Ureter (tissue), 1 donor: ENCODE data around the gene ATG16L2. TPM values are rescaled to one million over a fixed set of nuclear protein-coding genes. Genes with fewer than 3 reads are reported as not detected.
A peak's percentile ranks its signal among the peaks of the same experiment; 100 is the strongest.
"Not testable (repeated sequence)": the region's sequence is repeated elsewhere in the genome, so short reads cannot be mapped to it uniquely, and the experiment has no call there.

Experiments used
- DNase-seq: peaks from one replicate; pipeline ENCODE4 v3.0.0-alpha.2; 2020; ENCODE audit warnings: low spot score
- total RNA-seq: library from RNA; stranded (reverse); gene quantifications from one replicate; pipeline ENCODE4 v1.2.4, GENCODE V29; 2023
- donor health status: DM: yes; HTN: yes; CAD: no.

ATG16L2 gene
- total RNA-seq, 1 donor from 2014 or later = 39.7 TPM

GRCh38 chr11:72779495-72780128 is 34.6 kb upstream of the ATG16L2 start:
- no peak for DNase-seq

GRCh38 chr11:72780296-72781062 is 33.7 kb upstream of the ATG16L2 start:
- DNase-seq = no peak

DNA sequence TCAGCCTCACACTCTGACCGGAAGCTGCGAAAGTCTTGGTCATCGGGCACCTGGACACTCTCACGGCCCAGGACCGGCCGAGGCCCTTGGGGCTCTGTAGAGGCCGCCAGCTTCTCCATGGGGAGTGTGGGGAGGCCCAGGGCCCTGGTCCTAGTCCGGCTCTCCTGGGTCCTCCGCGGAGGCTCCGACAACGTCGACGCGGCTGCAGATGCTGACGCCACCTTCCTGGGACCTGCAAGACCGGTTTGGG is 33.2 kb upstream of the ATG16L2 start:
- peak; percentile 74 for DNase-seq

GRCh38 chr11:72781313-72782080 is 32.7 kb upstream of the ATG16L2 start:
- DNase-seq = no peak

DNA sequence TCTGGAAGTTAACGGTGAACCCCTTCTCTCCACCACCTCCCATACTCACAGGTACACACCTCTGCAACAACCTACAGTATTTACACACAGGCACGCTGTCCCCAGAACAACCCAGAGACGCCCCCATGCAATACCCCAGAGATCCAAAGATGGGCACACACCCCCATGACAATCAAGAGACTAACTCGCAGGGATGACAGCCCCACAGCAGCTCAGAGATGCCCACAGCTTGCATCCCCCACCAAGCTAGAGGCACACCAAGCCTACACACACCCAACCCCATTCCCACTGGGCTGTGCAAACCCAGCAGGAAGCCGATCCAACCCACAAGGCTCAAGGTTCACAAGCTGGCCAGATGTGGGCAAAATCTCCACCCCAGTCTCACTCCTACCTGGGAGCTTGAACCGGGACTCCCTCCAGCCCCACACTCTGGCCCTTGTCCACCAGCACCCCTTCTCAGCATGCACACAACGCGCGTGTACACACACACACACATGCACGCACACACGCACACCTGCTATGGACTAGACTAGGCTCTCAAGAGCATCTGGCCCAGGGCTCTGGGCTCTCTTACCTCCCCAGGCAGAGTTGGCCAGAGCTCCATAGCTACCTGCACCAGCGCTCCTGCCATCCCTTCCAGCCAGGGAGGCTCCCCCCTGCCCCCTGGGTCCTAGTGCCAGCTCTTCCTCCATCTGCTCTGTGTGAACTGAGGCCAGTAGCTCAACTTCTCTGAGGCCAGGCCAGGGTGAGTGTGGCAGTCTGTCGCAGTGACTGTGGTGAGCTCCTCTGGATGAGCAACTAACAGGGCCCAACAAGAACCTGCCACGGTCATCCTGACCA is 31.9 kb upstream of the ATG16L2 start:
- no peak for DNase-seq

DNA sequence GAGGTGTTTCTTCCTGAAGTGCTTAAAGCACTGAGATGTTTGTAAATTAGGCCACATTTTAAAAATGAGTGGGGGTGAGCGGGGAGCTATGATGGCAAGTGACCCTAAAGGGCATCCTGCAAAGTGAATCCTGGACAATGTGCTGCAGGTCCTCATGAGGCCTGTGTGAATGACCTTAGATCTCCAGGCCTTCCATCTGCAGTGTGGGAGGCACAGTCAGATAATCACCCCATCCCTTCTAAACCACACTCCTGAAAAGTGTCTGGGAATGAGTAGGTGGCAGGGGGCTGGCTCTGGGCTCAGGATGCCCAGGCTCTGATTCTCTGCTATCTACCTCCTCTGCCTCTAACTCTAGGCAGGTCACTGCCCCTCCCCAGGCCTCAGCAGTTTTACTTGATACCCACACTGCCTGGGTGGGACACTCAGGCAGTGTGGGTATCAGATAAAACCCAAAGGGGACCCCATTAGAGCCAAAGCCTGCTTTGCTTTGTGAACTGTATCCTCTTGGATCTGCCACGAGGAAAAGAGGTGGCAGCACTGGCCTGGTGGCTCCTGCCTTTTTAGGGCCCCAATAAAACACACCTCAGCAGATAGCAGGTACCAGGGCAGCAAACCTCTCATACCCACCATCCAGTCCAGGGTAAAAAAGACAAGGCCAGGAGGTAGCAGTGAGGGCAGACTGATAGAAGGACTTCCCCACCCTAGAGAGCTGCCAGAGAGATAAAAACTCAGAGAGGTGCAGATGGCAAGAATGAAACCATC is 30.9 kb upstream of the ATG16L2 start:
- DNase-seq = no peak

- DNase-seq = no peak
Measured at GRCh38 chr11:72784662-72785061, 29.5 kb upstream of the ATG16L2 start.

DNA sequence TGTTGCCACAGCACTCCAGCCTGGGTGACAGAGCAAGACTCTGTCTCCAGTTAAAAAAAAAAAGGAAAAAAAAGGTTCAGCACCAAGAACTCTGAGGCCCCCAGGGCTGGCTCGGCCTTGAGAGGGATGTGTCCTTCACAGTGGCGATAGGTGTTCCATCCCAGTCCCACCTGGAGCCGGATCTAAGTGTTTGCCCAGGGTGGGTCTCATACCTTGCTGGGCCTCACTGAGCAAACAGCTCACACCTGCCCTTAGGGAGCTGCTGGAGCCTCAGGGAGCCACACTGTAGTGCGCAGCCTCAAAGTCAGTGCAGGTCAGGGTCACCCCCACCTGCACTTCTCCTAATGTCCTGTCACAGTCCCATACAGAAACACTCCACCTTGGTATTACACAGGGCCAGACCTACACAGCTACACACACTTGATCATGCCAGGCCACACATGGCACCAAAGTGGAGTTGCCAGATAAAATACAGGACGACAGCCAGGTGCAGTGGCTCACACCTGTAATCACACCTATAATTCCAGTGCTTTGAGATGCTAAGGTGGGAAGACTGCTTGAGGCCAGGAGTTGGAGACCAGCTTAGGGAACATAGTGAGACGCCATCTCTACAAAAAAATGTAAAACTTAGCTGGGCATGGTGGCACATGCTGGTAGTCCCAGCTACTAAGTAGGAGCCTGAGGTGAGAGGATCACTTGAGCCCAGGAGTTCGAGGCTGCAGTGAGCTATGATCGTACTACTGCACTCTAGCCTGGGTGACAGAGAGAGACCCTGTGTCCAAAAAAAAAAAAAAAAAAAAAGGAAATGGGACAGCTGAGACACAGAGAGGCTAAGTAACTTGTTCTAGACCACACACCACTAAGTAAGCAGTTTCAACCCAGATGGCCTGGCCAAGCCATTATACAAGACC is 27.7 kb upstream of the ATG16L2 start:
- no peak for DNase-seq

GRCh38 chr11:72787216-72788104 is 26.8 kb upstream of the ATG16L2 start:
- no peak for DNase-seq

DNA sequence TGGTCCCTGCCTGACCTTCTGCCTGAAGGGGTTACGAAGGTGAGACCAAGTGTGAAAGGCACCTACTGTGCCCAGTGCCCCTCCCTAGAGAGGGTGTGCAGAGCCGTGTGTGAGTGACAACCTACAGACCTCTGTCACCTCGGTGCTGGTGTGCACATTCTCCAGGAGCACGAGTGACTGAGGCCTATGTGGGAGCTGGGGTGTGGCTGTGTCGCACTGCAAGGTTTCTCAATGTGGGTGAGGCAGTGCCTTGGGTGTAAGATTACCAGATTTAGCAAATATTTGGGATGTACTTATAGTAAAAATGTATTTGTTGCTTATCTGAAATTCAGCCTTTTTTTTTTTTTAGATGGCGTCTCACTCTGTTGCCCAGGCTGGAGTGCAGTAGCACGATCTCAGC is 26.0 kb upstream of the ATG16L2 start:
- DNase-seq = no peak

GRCh38 chr11:72789493-72790131 is 24.6 kb upstream of the ATG16L2 start:
- DNase-seq = no peak

GRCh38 chr11:72791228-72791627 is 23.0 kb upstream of the ATG16L2 start:
- not testable (repeated sequence) for DNase-seq

- DNase-seq = no peak
Measured at GRCh38 chr11:72792437-72793021, 21.7 kb upstream of the ATG16L2 start.

- no peak for DNase-seq
Measured at GRCh38 chr11:72793076-72793424, 21.2 kb upstream of the ATG16L2 start.

DNA sequence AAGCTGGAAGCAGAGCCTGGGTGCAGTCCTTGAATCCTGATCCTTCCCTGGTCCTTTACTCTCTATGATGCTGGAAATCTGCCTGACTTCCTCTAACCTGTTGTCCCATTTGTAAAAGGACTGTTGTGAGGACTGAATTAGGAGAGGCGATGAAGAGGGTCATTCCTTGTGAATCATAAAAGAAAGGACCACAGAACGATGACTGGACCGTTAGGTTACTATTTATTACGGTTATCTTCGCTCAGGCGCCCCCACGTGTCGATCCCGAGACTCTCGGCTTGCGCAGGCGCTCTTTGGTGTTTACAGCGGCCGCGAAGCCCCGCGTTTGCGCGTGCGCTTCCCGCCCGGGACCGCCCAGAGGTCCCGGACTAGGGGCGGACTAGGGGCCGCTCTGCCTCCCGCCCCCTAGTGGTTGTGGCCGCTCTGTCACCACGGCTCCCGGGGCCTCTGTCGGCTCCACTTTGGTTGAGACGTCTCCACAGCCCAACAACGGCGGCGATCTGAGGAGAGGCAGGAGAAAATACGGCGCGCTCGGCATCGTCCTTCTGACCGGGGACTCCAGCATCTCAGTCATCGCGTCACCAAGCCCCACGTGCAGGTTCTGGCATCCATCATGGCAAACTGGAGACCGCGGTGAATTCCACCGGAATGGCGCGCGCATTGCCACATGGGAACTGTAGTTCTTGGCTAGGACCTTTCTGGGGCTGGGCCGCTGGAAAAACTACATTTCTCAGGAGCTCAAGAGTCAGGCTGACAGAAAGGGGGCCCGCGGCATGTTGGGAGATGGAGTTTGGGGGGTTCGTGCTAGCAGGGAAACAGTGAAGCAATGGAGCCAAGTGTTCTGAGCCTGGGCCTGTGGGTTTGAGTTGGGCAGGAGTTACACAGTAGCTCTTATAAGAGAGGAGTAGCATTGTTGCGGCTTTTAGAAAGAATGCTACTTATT is 20.5 kb upstream of the ATG16L2 start, which contains the start of gene STARD10:
Gene STARD10 (minus strand): TSS at position 623 of the 943 bp plus-strand sequence. CDS start 12,866 bp downstream, outside the sequence.
- DNase-seq = peak; percentile 95

DNA sequence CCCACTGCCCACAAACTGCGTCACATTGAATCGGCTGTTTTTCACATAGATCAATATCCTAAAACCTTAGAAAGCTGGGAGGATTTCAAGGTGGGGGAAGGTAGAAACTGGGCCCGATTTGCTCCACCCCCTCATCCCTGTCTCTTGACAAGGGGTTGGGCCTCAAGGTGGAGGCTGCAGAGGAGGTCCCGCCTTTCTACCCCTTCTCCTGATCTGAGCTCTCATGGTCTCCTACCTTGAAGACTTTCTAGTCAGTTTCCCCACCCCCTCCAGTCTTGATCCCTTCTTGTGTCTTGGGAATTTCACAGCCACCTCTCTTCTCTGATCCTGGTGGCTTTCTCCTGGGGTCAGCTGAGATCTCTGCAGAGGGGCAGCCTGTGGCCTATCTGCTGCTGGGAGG is 15.8 kb upstream of the ATG16L2 start:
- no peak for DNase-seq

DNA sequence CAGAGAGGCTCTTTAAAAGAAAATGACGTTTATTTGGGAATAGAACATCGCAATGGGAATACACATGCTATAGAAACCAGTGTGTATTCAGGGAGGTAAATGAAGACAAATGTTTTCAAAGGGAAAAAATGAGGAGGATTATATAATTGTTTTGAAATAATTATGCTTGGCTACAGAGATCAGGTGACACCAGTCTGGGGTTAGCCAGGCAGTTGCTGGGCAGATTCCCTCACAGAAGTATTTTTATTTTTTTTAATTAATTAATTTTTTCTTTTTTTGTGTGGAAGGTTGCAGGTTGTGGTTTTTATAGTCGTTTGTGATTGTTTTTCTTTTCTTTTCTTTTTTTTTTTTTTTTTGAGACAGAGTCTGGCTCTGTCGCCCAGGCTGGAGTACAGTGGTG is 14.8 kb upstream of the ATG16L2 start:
- DNase-seq = no peak
